Central memory CD4-positive, alpha-beta T cell (primary cell): ENCODE data around the gene CERS6.
"Not testable (repeated sequence)": the region's sequence is repeated elsewhere in the genome, so short reads cannot be mapped to it uniquely, and the experiment has no call there.

ENCODE experiments used
- DNase-seq: peaks from one replicate; pipeline ENCODE4 v3.0.0; 2022

CERS6 gene

GRCh38 chr2:168787098-168787781 is 331.2 kb downstream of the CERS6 start:
- no peak for DNase-seq

- no peak for DNase-seq
Measured at GRCh38 chr2:168787782-168788376, 331.8 kb downstream of the CERS6 start.

- no peak for DNase-seq
Measured at GRCh38 chr2:168789776-168790175, 333.7 kb downstream of the CERS6 start.

GRCh38 chr2:168790226-168790902 is 334.3 kb downstream of the CERS6 start:
- DNase-seq = no peak

- DNase-seq = not testable (repeated sequence)
Measured at GRCh38 chr2:168791140-168791539, 335.1 kb downstream of the CERS6 start.

- DNase-seq = no peak
Measured at GRCh38 chr2:168793596-168793995, 337.5 kb downstream of the CERS6 start.

- no peak for DNase-seq
Measured at GRCh38 chr2:168794968-168795367, 338.9 kb downstream of the CERS6 start.

GRCh38 chr2:168796090-168796577 is 340.1 kb downstream of the CERS6 start:
- DNase-seq = no peak

GRCh38 chr2:168796583-168797285 is 340.7 kb downstream of the CERS6 start:
- no peak for DNase-seq

- DNase-seq = no peak
Measured at GRCh38 chr2:168797286-168797655, 341.2 kb downstream of the CERS6 start.

GRCh38 chr2:168798076-168798887 is 342.2 kb downstream of the CERS6 start:
- DNase-seq = no peak

- no peak for DNase-seq
Measured at GRCh38 chr2:168798888-168799410, 342.9 kb downstream of the CERS6 start.

GRCh38 chr2:168801471-168801870 is 345.4 kb downstream of the CERS6 start:
- DNase-seq = no peak

- DNase-seq = no peak
Measured at GRCh38 chr2:168801961-168802858, 346.1 kb downstream of the CERS6 start, which contains the start of gene NOSTRIN. NOSTRIN (plus strand) TSS chr2:168802637; CDS start chr2:168802647, 10 bp downstream.

GRCh38 chr2:168802859-168803725 is 347.0 kb downstream of the CERS6 start:
- no peak for DNase-seq

GRCh38 chr2:168804214-168804613 is 348.1 kb downstream of the CERS6 start:
- DNase-seq = no peak

- no peak for DNase-seq
Measured at GRCh38 chr2:168805615-168806014, 349.5 kb downstream of the CERS6 start.

- DNase-seq = no peak
Measured at GRCh38 chr2:168809537-168809936, 353.5 kb downstream of the CERS6 start.

- DNase-seq = no peak
Measured at GRCh38 chr2:168810235-168810634, 354.2 kb downstream of the CERS6 start.

- DNase-seq = no peak
Measured at GRCh38 chr2:168811696-168812095, 355.6 kb downstream of the CERS6 start.
